WTC11 (cell line): ENCODE measurements around the gene BFSP2. TPM values are rescaled to one million over a fixed set of nuclear protein-coding genes. Genes with fewer than 3 reads are reported as not detected.

ENCODE experiments used
- ATAC-seq: fragments of 200-7000 bp; cut with Tn5 transposase; 2 replicates; pipeline ENCODE4 v1.10.0; 2021; ENCODE audit warnings: mild to moderate bottlenecking, moderate library complexity
- CTCF ChIA-PET: fragments of 300-600 bp; sonication (Branson Sonifier 250); formaldehyde crosslinking; loops from one replicate; lab custom pipeline; 2021; ENCODE audit warnings: antibody characterized with exemption; lab: Charles Lee
- POLR2A ChIA-PET: fragments of 350-600 bp; sonication (Branson Sonifier 250); formaldehyde crosslinking; loops from one replicate; lab custom pipeline; 2021; ENCODE audit warnings: antibody characterized with exemption; lab: Charles Lee
- DNase-seq: peaks from one replicate; pipeline ENCODE4 v3.0.0; 2021; ENCODE audit warnings: low spot score
- H3K27ac Mint-ChIP-seq: 2 replicates; pipeline ENCODE4 v1.8.0; 2021; ENCODE audit warnings: mixed read lengths
- H3K27me3 Mint-ChIP-seq: 2 replicates; pipeline ENCODE4 v1.8.0; 2021; ENCODE audit warnings: low read depth, mild to moderate bottlenecking, moderate library complexity, mixed read lengths
- H3K36me3 Mint-ChIP-seq: 2 replicates; pipeline ENCODE4 v1.8.0; 2021; ENCODE audit warnings: mixed read lengths
- H3K4me1 Mint-ChIP-seq: 2 replicates; pipeline ENCODE4 v1.8.0; 2022; ENCODE audit warnings: mixed read lengths
- H3K4me3 Mint-ChIP-seq: 2 replicates; pipeline ENCODE4 v1.8.0; 2021; ENCODE audit warnings: mild to moderate bottlenecking, moderate library complexity, mixed read lengths
- H3K9me3 Mint-ChIP-seq: 2 replicates; pipeline ENCODE4 v1.8.0; 2021; ENCODE audit warnings: mixed read lengths
- ELF4 ChIP-seq: sonication (generic); formaldehyde crosslinking; IDR thresholded peaks from 2 replicates; pipeline ENCODE4 v1.8.1; 2022; ENCODE audit warnings: low read depth, mild to moderate bottlenecking, moderate library complexity, missing genetic modification reagents
- FOXP1 ChIP-seq: sonication (generic); formaldehyde crosslinking; IDR thresholded peaks from 2 replicates; pipeline ENCODE4 v1.8.0; 2022; ENCODE audit warnings: missing genetic modification reagents, mild to moderate bottlenecking, moderate library complexity, borderline replicate concordance
- GTF2I ChIP-seq: fragments of 250-450 bp; sonication (Bioruptor Pico); conservative IDR thresholded peaks from 2 replicates; pipeline ENCODE4 v1.4.0; 2021; ENCODE audit warnings: mild to moderate bottlenecking
- IRF2 ChIP-seq: sonication (generic); formaldehyde crosslinking; IDR thresholded peaks from 2 replicates; pipeline ENCODE4 v1.8.0; 2022; ENCODE audit warnings: low read depth, missing genetic modification reagents, borderline replicate concordance
- OVOL2 ChIP-seq: fragments of 250-450 bp; sonication (Bioruptor Pico); IDR thresholded peaks from 2 replicates; pipeline ENCODE4 v1.9.0; 2021; ENCODE audit warnings: mild to moderate bottlenecking, borderline replicate concordance
- PRRX2 ChIP-seq: fragments of 250-450 bp; sonication (Bioruptor Pico); IDR thresholded peaks from 2 replicates; pipeline ENCODE4 v1.8.0; 2021; ENCODE audit warnings: mild to moderate bottlenecking
- TP53 ChIP-seq: sonication (generic); formaldehyde crosslinking; IDR thresholded peaks from 2 replicates; pipeline ENCODE4 v1.8.1; 2023; ENCODE audit warnings: mild to moderate bottlenecking, missing genetic modification reagents
- ZBTB21 ChIP-seq: sonication (generic); formaldehyde crosslinking; IDR thresholded peaks from 2 replicates; pipeline ENCODE4 v1.8.1; 2023; ENCODE audit warnings: mild to moderate bottlenecking, missing genetic modification reagents, borderline replicate concordance
- ZNF232 ChIP-seq: sonication (generic); formaldehyde crosslinking; IDR thresholded peaks from 2 replicates; pipeline ENCODE4 v1.8.0; 2022; ENCODE audit warnings: mild to moderate bottlenecking, missing genetic modification reagents
- ZNF423 ChIP-seq: fragments of 250-450 bp; sonication (Bioruptor Pico); IDR thresholded peaks from 2 replicates; pipeline ENCODE4 v2.1.2; 2022; ENCODE audit warnings: mild to moderate bottlenecking, moderate library complexity
- total RNA-seq: library from RNA; stranded (reverse); gene quantifications from 3 replicates; pipeline ENCODE4 v1.2.3, GENCODE V29; 2021
- TF ChIP-seq, protein P1 (sequence below): fragments of 200-600 bp; IDR thresholded peaks from 2 replicates; pipeline ENCODE4 v1.8.0; 2022; ENCODE audit warnings: antibody characterized with exemption
- TF ChIP-seq, protein P2 (sequence below): sonication (generic); formaldehyde crosslinking; IDR thresholded peaks from 2 replicates; pipeline ENCODE4 v1.8.1; 2023; ENCODE audit warnings: mild to moderate bottlenecking, missing genetic modification reagents, moderate library complexity
- TF ChIP-seq, protein P3 (sequence below): sonication (generic); formaldehyde crosslinking; IDR thresholded peaks from 2 replicates; pipeline ENCODE4 v1.8.1; 2023; ENCODE audit warnings: mild to moderate bottlenecking, moderate library complexity, missing genetic modification reagents
- TF ChIP-seq, protein P4 (sequence below): sonication (generic); formaldehyde crosslinking; IDR thresholded peaks from 2 replicates; pipeline ENCODE4 v1.8.1; 2022; ENCODE audit warnings: low read depth, missing genetic modification reagents, borderline replicate concordance
- TF ChIP-seq, protein P5 (sequence below): fragments of 250-450 bp; sonication (Bioruptor Pico); IDR thresholded peaks from 2 replicates; pipeline ENCODE4 v1.9.0; 2021; ENCODE audit warnings: moderate library complexity, mild to moderate bottlenecking, inconsistent platforms, borderline replicate concordance
- TF ChIP-seq, protein P6 (sequence below): sonication (generic); formaldehyde crosslinking; conservative IDR thresholded peaks from 2 replicates; pipeline ENCODE4 v1.8.1; 2022; ENCODE audit warnings: mild to moderate bottlenecking, missing genetic modification reagents
- TF ChIP-seq, protein P7 (sequence below): sonication (generic); formaldehyde crosslinking; IDR thresholded peaks from 2 replicates; pipeline ENCODE4 v1.8.1; 2022; ENCODE audit warnings: missing genetic modification reagents, borderline replicate concordance
- TF ChIP-seq, protein P8 (sequence below): sonication (generic); formaldehyde crosslinking; IDR thresholded peaks from 2 replicates; pipeline ENCODE4 v1.8.1; 2023; ENCODE audit warnings: mild to moderate bottlenecking, missing genetic modification reagents, moderate library complexity

The BFSP2 gene
- total RNA-seq, 1 experiment from 2014 or later: not detected

DNA sequence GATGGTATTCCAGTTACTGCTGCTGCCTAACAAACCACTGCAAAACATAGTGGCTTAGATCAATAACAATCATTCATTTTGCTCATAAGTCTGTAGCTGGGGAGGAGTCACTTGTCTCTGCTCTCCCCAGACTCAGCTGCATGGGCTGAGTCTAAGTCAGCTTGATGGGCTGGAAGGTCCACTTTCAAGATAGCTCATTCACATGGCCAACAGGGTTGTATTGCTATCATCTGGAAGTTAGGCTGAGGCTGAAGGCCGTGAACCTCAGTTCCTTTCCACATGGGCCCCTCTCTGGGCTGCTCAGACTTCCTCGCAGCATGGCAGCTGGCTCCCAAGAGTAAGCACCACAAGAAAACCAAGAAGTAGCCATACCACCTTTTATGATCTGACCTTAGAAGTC lies 28.7 kb upstream of the BFSP2 start (continued):
- TF ChIP-seq, protein P1, sequence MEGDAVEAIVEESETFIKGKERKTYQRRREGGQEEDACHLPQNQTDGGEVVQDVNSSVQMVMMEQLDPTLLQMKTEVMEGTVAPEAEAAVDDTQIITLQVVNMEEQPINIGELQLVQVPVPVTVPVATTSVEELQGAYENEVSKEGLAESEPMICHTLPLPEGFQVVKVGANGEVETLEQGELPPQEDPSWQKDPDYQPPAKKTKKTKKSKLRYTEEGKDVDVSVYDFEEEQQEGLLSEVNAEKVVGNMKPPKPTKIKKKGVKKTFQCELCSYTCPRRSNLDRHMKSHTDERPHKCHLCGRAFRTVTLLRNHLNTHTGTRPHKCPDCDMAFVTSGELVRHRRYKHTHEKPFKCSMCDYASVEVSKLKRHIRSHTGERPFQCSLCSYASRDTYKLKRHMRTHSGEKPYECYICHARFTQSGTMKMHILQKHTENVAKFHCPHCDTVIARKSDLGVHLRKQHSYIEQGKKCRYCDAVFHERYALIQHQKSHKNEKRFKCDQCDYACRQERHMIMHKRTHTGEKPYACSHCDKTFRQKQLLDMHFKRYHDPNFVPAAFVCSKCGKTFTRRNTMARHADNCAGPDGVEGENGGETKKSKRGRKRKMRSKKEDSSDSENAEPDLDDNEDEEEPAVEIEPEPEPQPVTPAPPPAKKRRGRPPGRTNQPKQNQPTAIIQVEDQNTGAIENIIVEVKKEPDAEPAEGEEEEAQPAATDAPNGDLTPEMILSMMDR: no peak
- TF ChIP-seq ZNF232 (CRISPR knock-in tag) (no peak), GTF2I (CRISPR knock-in tag) (no peak), IRF2 (CRISPR knock-in tag) (no peak), ELF4 (no peak), FOXP1 (no peak)
- TF ChIP-seq, protein P2, sequence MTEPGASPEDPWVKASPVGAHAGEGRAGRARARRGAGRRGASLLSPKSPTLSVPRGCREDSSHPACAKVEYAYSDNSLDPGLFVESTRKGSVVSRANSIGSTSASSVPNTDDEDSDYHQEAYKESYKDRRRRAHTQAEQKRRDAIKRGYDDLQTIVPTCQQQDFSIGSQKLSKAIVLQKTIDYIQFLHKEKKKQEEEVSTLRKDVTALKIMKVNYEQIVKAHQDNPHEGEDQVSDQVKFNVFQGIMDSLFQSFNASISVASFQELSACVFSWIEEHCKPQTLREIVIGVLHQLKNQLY: no peak

DNA sequence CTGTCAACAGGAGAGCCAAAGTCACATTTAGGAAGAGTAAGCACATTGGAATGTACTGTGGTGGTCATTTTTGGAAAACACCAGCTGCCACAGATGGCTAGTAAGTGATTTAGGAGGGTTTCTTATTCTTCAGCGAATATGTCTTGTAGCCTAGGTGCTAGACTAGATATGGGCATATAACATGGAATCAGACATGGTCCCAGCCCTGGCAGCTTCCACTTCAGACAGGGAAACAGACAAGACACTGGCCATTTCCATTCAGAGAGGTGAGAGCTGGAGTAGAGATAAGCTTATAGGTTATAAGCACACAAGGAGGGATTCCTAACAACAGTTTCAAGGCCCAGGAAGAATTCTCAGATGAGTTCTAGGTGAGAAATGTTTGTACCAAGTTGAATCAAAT lies 28.2 kb upstream of the BFSP2 start:
- ATAC-seq (no peak), DNase-seq (no peak)
- H3K4me3 Mint-ChIP-seq: no peak overlapping the region
- H3K36me3 Mint-ChIP-seq: no peaks in the 10 kb centered on the region
- peaks cover 21% of the 10 kb centered on the region for H3K4me1 Mint-ChIP-seq
- H3K27ac Mint-ChIP-seq: no peak overlapping the region
- H3K9me3 Mint-ChIP-seq: no peaks in the 10 kb centered on the region; the same call in 1 of the 2 replicates
- CTCF ChIA-PET: interaction anchor here (0.7 to 1.9 kb wide), 3 partner anchors 10 to 641 kb away, joined by 3 to 9 read pairs (median 4); no protein-coding TSS in a partner anchor
- TF ChIP-seq, protein P3, sequence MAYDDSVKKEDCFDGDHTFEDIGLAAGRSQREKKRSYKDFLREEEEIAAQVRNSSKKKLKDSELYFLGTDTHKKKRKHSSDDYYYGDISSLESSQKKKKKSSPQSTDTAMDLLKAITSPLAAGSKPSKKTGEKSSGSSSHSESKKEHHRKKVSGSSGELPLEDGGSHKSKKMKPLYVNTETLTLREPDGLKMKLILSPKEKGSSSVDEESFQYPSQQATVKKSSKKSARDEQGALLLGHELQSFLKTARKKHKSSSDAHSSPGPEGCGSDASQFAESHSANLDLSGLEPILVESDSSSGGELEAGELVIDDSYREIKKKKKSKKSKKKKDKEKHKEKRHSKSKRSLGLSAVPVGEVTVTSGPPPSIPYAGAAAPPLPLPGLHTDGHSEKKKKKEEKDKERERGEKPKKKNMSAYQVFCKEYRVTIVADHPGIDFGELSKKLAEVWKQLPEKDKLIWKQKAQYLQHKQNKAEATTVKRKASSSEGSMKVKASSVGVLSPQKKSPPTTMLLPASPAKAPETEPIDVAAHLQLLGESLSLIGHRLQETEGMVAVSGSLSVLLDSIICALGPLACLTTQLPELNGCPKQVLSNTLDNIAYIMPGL (CRISPR knock-in tag): no peak
- TF ChIP-seq, protein P4, sequence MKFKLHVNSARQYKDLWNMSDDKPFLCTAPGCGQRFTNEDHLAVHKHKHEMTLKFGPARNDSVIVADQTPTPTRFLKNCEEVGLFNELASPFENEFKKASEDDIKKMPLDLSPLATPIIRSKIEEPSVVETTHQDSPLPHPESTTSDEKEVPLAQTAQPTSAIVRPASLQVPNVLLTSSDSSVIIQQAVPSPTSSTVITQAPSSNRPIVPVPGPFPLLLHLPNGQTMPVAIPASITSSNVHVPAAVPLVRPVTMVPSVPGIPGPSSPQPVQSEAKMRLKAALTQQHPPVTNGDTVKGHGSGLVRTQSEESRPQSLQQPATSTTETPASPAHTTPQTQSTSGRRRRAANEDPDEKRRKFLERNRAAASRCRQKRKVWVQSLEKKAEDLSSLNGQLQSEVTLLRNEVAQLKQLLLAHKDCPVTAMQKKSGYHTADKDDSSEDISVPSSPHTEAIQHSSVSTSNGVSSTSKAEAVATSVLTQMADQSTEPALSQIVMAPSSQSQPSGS (CRISPR knock-in tag): no peak
- TF ChIP-seq, protein P5, sequence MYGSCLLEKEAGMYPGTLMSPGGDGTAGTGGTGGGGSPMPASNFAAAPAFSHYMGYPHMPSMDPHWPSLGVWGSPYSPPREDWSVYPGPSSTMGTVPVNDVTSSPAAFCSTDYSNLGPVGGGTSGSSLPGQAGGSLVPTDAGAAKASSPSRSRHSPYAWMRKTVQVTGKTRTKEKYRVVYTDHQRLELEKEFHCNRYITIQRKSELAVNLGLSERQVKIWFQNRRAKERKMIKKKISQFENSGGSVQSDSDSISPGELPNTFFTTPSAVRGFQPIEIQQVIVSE (CRISPR knock-in tag): no peak
- TF ChIP-seq PRRX2 (CRISPR knock-in tag): no peak
- TF ChIP-seq TP53: no peak
- TF ChIP-seq, protein P6, sequence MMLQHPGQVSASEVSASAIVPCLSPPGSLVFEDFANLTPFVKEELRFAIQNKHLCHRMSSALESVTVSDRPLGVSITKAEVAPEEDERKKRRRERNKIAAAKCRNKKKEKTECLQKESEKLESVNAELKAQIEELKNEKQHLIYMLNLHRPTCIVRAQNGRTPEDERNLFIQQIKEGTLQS (CRISPR knock-in tag): no peak
- TF ChIP-seq OVOL2 (CRISPR knock-in tag): no peak
- TF ChIP-seq ZBTB21: no peak
- TF ChIP-seq, protein P7, sequence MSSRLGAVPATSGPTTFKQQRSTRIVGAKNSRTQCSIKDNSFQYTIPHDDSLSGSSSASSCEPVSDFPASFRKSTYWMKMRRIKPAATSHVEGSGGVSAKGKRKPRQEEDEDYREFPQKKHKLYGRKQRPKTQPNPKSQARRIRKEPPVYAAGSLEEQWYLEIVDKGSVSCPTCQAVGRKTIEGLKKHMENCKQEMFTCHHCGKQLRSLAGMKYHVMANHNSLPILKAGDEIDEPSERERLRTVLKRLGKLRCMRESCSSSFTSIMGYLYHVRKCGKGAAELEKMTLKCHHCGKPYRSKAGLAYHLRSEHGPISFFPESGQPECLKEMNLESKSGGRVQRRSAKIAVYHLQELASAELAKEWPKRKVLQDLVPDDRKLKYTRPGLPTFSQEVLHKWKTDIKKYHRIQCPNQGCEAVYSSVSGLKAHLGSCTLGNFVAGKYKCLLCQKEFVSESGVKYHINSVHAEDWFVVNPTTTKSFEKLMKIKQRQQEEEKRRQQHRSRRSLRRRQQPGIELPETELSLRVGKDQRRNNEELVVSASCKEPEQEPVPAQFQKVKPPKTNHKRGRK (CRISPR knock-in tag): no peak
- TF ChIP-seq, protein P8, sequence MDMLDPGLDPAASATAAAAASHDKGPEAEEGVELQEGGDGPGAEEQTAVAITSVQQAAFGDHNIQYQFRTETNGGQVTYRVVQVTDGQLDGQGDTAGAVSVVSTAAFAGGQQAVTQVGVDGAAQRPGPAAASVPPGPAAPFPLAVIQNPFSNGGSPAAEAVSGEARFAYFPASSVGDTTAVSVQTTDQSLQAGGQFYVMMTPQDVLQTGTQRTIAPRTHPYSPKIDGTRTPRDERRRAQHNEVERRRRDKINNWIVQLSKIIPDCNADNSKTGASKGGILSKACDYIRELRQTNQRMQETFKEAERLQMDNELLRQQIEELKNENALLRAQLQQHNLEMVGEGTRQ (CRISPR knock-in tag): no peak
- TF ChIP-seq ZNF423: no peak
- POLR2A ChIA-PET: no interaction called here
- H3K27me3 Mint-ChIP-seq: no peaks in the 10 kb centered on the region
